OCI-LY7 (cell line): ENCODE results near the gene FOXD1.

Experiments
- CTCF ChIP-seq: fragments of 200-600 bp; sonication (generic); conservative IDR thresholded peaks from 2 replicates; pipeline ENCODE4 v1.5.1; 2014; ENCODE audit warnings: mild to moderate bottlenecking, antibody characterized with exemption, low read length, moderate library complexity, mixed read lengths
- EZH2phosphoT487 ChIP-seq: fragments of 200-600 bp; sonication (generic); IDR thresholded peaks from 2 replicates; pipeline ENCODE4 v1.6.1; 2018; ENCODE audit warnings: low read depth, borderline replicate concordance, mild to moderate bottlenecking, mixed run types, antibody characterized with exemption, low read length, moderate library complexity, mixed read lengths

GRCh38 chr5:73433982-73434342 lies 14.6 kb downstream of the FOXD1 start:
- TF ChIP-seq CTCF: no peak
- no peak for TF ChIP-seq EZH2phosphoT487
